HG03066 (cell line): ENCODE measurements around the gene FOXD4.
"Not testable (repeated sequence)": the region's sequence is repeated elsewhere in the genome, so short reads cannot be mapped to it uniquely, and the experiment has no call there.

ENCODE experiments used
- ATAC-seq: cut with Tn5 transposase; IDR thresholded peaks from one replicate; pipeline ENCODE4 v1.9.1; 2021; ENCODE audit warnings: low read depth; ENCODE audit not compliant: unreplicated experiment

Gene FOXD4

GRCh38 chr9:94323-94722 lies 23.9 kb downstream of the FOXD4 start:
- not testable (repeated sequence) for ATAC-seq

- ATAC-seq, result not testable (repeated sequence)
These were observed 24.3 kb downstream of the FOXD4 start for GRCh38 chr9:93909-94308.

- ATAC-seq, result not testable (repeated sequence)
These were observed 27.4 kb downstream of the FOXD4 start for GRCh38 chr9:90851-91250.

GRCh38 chr9:88396-89037 lies 29.7 kb downstream of the FOXD4 start:
- peak; percentile 79 for ATAC-seq

GRCh38 chr9:87860-88259 lies 30.4 kb downstream of the FOXD4 start:
- ATAC-seq, result not testable (repeated sequence)

- not testable (repeated sequence) for ATAC-seq
These were observed 31.1 kb downstream of the FOXD4 start for GRCh38 chr9:87105-87504.

- ATAC-seq, result not testable (repeated sequence)
These were observed 31.5 kb downstream of the FOXD4 start for GRCh38 chr9:86697-87096.

GRCh38 chr9:82932-83689 lies 35.1 kb downstream of the FOXD4 start:
- ATAC-seq, result not testable (repeated sequence)

- ATAC-seq, result not testable (repeated sequence)
These were observed 39.9 kb downstream of the FOXD4 start for GRCh38 chr9:78333-78732.

GRCh38 chr9:76389-76788 lies 41.8 kb downstream of the FOXD4 start:
- not testable (repeated sequence) for ATAC-seq

GRCh38 chr9:73900-74525 lies 44.2 kb downstream of the FOXD4 start:
- ATAC-seq, result not testable (repeated sequence)

GRCh38 chr9:73076-73899 lies 44.9 kb downstream of the FOXD4 start:
- not testable (repeated sequence) for ATAC-seq
